Endodermal cell (in vitro differentiated cells): ENCODE measurements around the gene POM121C. TPM values are rescaled to one million over a fixed set of nuclear protein-coding genes. Genes with fewer than 3 reads are reported as not detected.
"Not testable (repeated sequence)": the region's sequence is repeated elsewhere in the genome, so short reads cannot be mapped to it uniquely, and the experiment has no call there.

Experiments used
- DNase-seq: peaks from one replicate; pipeline ENCODE4 v3.0.0-alpha.2; 2017
- H3K27ac ChIP-seq: 2 replicates; pipeline ENCODE4 v1.5.1; 2013; ENCODE audit warnings: mild to moderate bottlenecking, low read depth, low read length, moderate library complexity
- H3K27me3 ChIP-seq: 2 replicates; pipeline ENCODE4 v1.6.1; 2013; ENCODE audit warnings: mild to moderate bottlenecking, low read length, moderate library complexity; ENCODE audit not compliant: insufficient read depth, control insufficient read depth, poor library complexity, severe bottlenecking
- H3K36me3 ChIP-seq: 2 replicates; pipeline ENCODE4 v1.7.0; 2013; ENCODE audit warnings: mild to moderate bottlenecking, low read length, moderate library complexity; ENCODE audit not compliant: control insufficient read depth, insufficient read depth
- H3K4me1 ChIP-seq: one replicate; pipeline ENCODE4 v1.7.0; 2013; ENCODE audit warnings: low read length; ENCODE audit not compliant: control insufficient read depth, insufficient read depth
- H3K4me3 ChIP-seq: 2 replicates; pipeline ENCODE4 v1.5.1; 2013; ENCODE audit warnings: mild to moderate bottlenecking, low read length, moderate library complexity
- H3K9ac ChIP-seq: 2 replicates; pipeline ENCODE4 v1.6.1; 2013; ENCODE audit warnings: mild to moderate bottlenecking, low read length, moderate library complexity; ENCODE audit not compliant: poor library complexity, severe bottlenecking; ENCODE audit errors: extremely low read depth
- H3K9me3 ChIP-seq: 2 replicates; pipeline ENCODE4 v1.6.1; 2013; ENCODE audit warnings: mild to moderate bottlenecking, low read length, moderate library complexity; ENCODE audit not compliant: control insufficient read depth
- H3K27ac Mint-ChIP-seq: 2 replicates; pipeline ENCODE4 v1.8.0; 2020; ENCODE audit warnings: mixed read lengths
- H3K27me3 Mint-ChIP-seq: 2 replicates; pipeline ENCODE4 v1.8.0; 2021; ENCODE audit warnings: mild to moderate bottlenecking, mixed read lengths; ENCODE audit not compliant: insufficient read depth
- H3K36me3 Mint-ChIP-seq: 2 replicates; pipeline ENCODE4 v1.8.0; 2020; ENCODE audit warnings: low read depth, mixed read lengths
- H3K4me1 Mint-ChIP-seq: 2 replicates; pipeline ENCODE4 v1.8.0; 2020; ENCODE audit warnings: mixed read lengths
- H3K4me3 Mint-ChIP-seq: 2 replicates; pipeline ENCODE4 v1.8.0; 2020; ENCODE audit warnings: mild to moderate bottlenecking, moderate library complexity, mixed read lengths
- H3K9me3 Mint-ChIP-seq: 2 replicates; pipeline ENCODE4 v1.8.0; 2020; ENCODE audit warnings: mild to moderate bottlenecking, mixed read lengths
- whole genome bisulfite sequencing, 2 experiments: methylation state at CpG; one replicate each; pipeline versions ENCODE4 v1.1.5 to v1.1.7; 2013; ENCODE audit warnings: missing lambda C conversion rate in 2 of 2, mixed read lengths in 1 of 2; ENCODE audit not compliant: insufficient coverage in 1 of 2, insufficient read length in 1 of 2; 5-methylcytosine and 5-hydroxymethylcytosine counted together
- long read RNA-seq, 4 experiments: library from polyadenylated mRNA in 2 of 4; library from RNA in 1 of 4; library from capped mRNA in 1 of 4; stranded (forward) in 3 of 4; unstranded in 1 of 4; transcript quantifications; one replicate each; pipeline ENCODE4 v2.0.0, GENCODE V29; 2020 to 2021; ENCODE audit warnings: inconsistent platforms in 1 of 4
- polyA plus RNA-seq, 2 experiments: library from polyadenylated mRNA; stranded (reverse); fragments of 50-300 nt; gene quantifications; one replicate each; pipeline ENCODE4 v1.2.3, GENCODE V29; 2013
- total RNA-seq, 2 donors: library from RNA; stranded (reverse); fragmentation: NEBNext Ultra II Directional in 1 of 2; extraction: Animal tissue kit (Norgen Biotek cat#: 25700) in 1 of 2; gene quantifications; 2 replicates in 1 of 2; 3 replicates in 1 of 2; pipeline ENCODE4 v1.2.1, GENCODE V29; 2021
- TF ChIP-seq, protein P1 (sequence below): fragments of 200-600 bp; sonication (generic); conservative IDR thresholded peaks from 2 replicates; pipeline ENCODE4 v1.5.0; 2021; ENCODE audit warnings: antibody characterized with exemption, mild to moderate bottlenecking

POM121C gene
- total RNA-seq = 10 to 100 TPM; 61.8 to 64.2 TPM
- 45.1 TPM for polyA plus RNA-seq (2013, experiment 1 of 2)
- 47.4 TPM for polyA plus RNA-seq (2013, experiment 2 of 2)
- long read RNA-seq, experiment 1, full-length matches to known transcripts = 3 of 35 reads
- long read RNA-seq, experiment 1, partial matches to known transcripts = 18 of 35 reads
- long read RNA-seq, experiment 1, other reads (novel, unspliced or antisense) = 14 of 35 reads
- long read RNA-seq, experiment 2, full-length matches to known transcripts = 13 of 45 reads
- long read RNA-seq, experiment 2, partial matches to known transcripts = 17 of 45 reads
- long read RNA-seq, experiment 2, other reads (novel, unspliced or antisense) = 15 of 45 reads
- long read RNA-seq, experiment 3, partial matches to known transcripts = 47 of 51 reads
- long read RNA-seq, experiment 3, other reads (novel, unspliced or antisense) = 4 of 51 reads
- long read RNA-seq, experiment 4, partial matches to known transcripts = 0 of 1 reads
- long read RNA-seq, experiment 4, other reads (novel, unspliced or antisense) = 1 of 1 reads

DNA sequence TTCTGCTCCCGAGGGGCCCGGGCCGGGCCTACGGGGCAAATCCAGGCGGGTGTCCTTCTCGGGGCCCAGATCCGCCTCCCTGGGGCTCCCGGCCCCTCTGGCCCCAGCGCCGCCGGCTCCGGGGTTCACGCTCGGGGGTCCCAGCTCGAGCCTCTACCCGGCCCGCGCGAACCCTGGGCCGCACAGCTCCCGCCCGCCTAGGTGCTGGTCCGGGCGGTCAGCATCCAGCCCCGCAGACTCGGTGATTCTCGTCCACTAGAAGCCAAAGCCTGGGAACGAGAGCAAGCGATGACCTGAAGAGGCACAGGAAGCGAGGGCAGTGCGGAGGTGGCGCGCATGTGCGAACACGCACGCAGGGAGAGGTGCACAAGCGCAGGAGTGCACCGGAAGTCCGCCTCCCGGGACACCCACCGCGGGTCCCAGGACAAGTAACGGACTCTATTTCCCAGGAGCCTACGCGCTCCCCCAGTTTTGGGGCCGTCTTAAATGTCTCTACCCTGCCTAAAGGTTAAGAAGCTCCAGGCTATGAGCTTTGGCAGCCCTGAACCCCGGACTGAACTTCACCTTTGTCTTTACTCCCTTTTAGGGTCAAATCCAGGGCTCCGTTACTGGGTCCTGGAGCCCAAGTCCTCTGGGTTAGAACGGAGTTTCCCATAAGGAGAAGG, at the start of gene POM121C:
Gene POM121C, minus strand, starts transcription at position 321 of the 665 bp plus-strand sequence. CDS start 44,803 bp downstream, outside the sequence.
- WGBS, 2 experiments = 1% methylated on average over 21 to 49 of the region's 49 CpGs
- not testable (repeated sequence) for H3K9me3 ChIP-seq, H3K4me1 ChIP-seq, H3K27me3 Mint-ChIP-seq, H3K9me3 Mint-ChIP-seq, H3K36me3 ChIP-seq, H3K4me1 Mint-ChIP-seq, H3K27me3 ChIP-seq, H3K36me3 Mint-ChIP-seq
- peak within 1 kb of the TSS; percentile 91 for H3K27ac Mint-ChIP-seq
- Histone ChIP-seq H3K4me3 (peak within 1 kb of the TSS; percentile 81), H3K9ac (peak within 1 kb of the TSS; percentile 55), H3K27ac (peak within 1 kb of the TSS; percentile 63)
- peak within 1 kb of the TSS; percentile 91 for H3K4me3 Mint-ChIP-seq
- DNase-seq = peak; percentile 97

DNA sequence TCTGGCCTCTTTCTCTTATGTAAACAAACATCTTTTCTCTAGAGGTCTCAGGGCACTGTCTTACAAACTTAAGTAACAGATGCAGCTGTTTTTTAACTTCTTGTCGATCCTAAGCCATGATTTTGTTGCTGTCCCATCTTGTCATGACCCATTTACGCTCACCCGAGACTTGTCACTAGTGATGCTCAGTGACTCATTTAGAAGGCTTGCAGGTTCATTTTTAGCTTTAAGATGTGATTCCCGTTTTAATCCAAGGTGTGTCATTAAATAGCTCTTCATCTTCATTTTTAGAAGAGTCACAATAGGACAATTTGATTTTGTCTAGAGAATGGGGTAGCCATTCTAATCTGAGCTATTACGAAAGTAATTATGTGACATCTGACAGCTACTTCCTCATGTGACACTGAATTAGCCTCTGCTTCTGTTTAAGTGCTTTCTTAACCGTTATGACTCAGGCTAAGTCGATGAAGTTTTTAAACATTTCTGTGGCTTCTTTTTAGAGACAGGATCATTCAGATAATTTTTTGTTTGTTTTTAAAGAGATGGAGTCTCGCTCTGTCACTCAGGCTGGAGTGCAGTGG, 48.7 kb upstream of the POM121C start:
- TF ChIP-seq, protein P1, sequence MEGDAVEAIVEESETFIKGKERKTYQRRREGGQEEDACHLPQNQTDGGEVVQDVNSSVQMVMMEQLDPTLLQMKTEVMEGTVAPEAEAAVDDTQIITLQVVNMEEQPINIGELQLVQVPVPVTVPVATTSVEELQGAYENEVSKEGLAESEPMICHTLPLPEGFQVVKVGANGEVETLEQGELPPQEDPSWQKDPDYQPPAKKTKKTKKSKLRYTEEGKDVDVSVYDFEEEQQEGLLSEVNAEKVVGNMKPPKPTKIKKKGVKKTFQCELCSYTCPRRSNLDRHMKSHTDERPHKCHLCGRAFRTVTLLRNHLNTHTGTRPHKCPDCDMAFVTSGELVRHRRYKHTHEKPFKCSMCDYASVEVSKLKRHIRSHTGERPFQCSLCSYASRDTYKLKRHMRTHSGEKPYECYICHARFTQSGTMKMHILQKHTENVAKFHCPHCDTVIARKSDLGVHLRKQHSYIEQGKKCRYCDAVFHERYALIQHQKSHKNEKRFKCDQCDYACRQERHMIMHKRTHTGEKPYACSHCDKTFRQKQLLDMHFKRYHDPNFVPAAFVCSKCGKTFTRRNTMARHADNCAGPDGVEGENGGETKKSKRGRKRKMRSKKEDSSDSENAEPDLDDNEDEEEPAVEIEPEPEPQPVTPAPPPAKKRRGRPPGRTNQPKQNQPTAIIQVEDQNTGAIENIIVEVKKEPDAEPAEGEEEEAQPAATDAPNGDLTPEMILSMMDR = no peak
- 86 to 92% methylated on average over 8 of the region's 8 CpGs for WGBS, 2 experiments
- no peaks in the 10 kb centered on the region for H3K4me1 ChIP-seq
- Mint-ChIP-seq H3K4me3 (no peak overlapping the region), H3K27ac (no peak overlapping the region), H3K36me3 (peaks cover 51% of the 10 kb centered on the region), H3K4me1 (peaks cover 12% of the 10 kb centered on the region), H3K9me3 (no peaks in the 10 kb centered on the region), H3K27me3 (no peaks in the 10 kb centered on the region)
- peaks cover 42% of the 10 kb centered on the region for H3K36me3 ChIP-seq
- H3K4me3 ChIP-seq = no peak overlapping the region
- no peak for DNase-seq
- H3K9ac ChIP-seq = no peak overlapping the region
- H3K9me3 ChIP-seq = no peaks in the 10 kb centered on the region
- H3K27me3 ChIP-seq = no peaks in the 10 kb centered on the region
- H3K27ac ChIP-seq = no peak overlapping the region

DNA sequence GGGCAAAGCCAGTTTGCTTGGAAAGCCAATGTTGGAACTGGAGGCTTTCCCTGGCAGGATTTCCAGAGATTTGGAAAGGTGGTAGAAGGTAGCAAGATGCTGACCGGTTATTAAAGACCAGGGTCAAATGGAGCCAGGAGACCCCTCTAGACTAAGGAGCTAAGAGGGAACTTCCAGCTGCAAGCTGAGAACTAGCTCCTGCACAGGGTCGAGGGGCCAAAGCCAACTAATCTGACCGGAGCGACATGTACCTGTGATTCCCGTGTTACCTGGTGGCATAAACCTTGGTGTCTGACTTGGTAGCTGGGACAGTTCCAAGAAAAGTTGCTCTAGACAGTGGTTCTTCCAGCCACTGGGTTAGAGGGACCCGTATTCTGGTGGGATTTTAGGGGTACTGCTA, 47.8 kb upstream of the POM121C start:
- H3K9me3 ChIP-seq = no peaks in the 10 kb centered on the region
- Mint-ChIP-seq H3K27me3 (no peaks in the 10 kb centered on the region), H3K27ac (no peak overlapping the region), H3K36me3 (peaks cover 43% of the 10 kb centered on the region), H3K4me3 (no peak overlapping the region), H3K9me3 (no peaks in the 10 kb centered on the region), H3K4me1 (peaks cover 12% of the 10 kb centered on the region)
- no peak overlapping the region for H3K4me3 ChIP-seq
- DNase-seq = no peak
- no peak overlapping the region for H3K9ac ChIP-seq
- no peaks in the 10 kb centered on the region for H3K27me3 ChIP-seq
- WGBS, 2 experiments = 95 to 98% methylated on average over 6 of the region's 6 CpGs
- TF ChIP-seq, protein P1 = no peak
- peaks cover 35% of the 10 kb centered on the region for H3K36me3 ChIP-seq
- no peak overlapping the region for H3K27ac ChIP-seq
- no peaks in the 10 kb centered on the region for H3K4me1 ChIP-seq
